ENCODE data around the gene NR2F2.

NR2F2 gene

DNA sequence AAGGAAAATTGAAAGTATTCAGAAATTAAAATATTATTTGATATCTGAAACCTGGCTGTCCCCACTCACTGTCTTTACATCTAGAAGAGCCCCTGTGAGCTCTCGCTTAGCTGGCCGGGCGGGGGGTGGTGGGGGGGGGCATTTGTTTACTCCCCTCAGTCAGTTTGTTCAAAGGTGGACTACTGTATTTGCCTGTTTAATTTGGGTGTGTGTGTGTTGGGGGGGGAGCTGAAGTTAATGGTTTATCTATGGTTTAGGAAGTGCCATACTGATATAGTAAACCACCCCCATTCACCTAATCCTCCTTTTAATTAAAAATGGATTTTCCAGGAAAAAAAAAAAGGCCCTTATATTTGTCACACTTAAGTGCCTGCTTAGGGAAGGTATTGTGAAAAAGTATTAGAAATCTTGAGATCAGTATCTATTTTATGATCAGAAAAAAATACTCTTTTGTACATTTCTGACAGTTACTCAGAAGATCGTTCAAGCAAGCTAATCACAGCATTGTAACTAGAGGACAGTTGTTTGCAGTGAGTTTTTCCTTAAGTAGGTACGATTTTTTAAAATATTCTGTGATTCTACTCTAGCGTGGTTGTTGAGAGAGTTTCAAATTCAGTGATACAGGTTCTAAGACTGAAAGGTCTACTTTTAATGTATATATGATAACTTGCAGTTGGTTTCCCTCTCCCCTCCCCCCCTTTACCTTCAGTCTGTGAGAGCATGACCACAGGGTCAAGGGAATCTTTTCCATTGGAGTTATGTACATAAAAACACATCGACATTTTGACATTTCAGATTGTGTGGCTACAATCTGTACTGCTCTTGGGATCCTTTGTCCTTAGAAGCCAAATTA is 8.5 kb downstream of the NR2F2 start:
- H3K4me1 ChIP-seq (ENCODE audit: insufficient read depth, low read length), result no peaks in the 10 kb centered on the region
- no peak overlapping the region for H3K4me3 ChIP-seq (ENCODE audit: low read depth in 1 of 2, low read length in 2 of 2)
- no peaks in the 10 kb centered on the region for H3K79me2 ChIP-seq (ENCODE audit: insufficient read depth, low read length)
- H3K36me3 ChIP-seq (ENCODE audit: insufficient read depth, low read length), result no peaks in the 10 kb centered on the region
- H3K4me2 ChIP-seq (ENCODE audit: insufficient read depth, low read length), result no peak overlapping the region
- H2AFZ ChIP-seq (ENCODE audit: low read depth, low read length), result no peak overlapping the region
- no peak overlapping the region for H3K27ac ChIP-seq (ENCODE audit: low read length)
- TF ChIP-seq, protein P1, sequence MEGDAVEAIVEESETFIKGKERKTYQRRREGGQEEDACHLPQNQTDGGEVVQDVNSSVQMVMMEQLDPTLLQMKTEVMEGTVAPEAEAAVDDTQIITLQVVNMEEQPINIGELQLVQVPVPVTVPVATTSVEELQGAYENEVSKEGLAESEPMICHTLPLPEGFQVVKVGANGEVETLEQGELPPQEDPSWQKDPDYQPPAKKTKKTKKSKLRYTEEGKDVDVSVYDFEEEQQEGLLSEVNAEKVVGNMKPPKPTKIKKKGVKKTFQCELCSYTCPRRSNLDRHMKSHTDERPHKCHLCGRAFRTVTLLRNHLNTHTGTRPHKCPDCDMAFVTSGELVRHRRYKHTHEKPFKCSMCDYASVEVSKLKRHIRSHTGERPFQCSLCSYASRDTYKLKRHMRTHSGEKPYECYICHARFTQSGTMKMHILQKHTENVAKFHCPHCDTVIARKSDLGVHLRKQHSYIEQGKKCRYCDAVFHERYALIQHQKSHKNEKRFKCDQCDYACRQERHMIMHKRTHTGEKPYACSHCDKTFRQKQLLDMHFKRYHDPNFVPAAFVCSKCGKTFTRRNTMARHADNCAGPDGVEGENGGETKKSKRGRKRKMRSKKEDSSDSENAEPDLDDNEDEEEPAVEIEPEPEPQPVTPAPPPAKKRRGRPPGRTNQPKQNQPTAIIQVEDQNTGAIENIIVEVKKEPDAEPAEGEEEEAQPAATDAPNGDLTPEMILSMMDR (IDR thresholded peaks at IDR 0.05; ENCODE audit: borderline replicate concordance, extremely low read depth, low read length, poor library complexity, severe bottlenecking), result no peak
- no peak for TF ChIP-seq EZH2 (IDR thresholded peaks at IDR 0.05; ENCODE audit: borderline replicate concordance, low read depth, low read length, severe bottlenecking)
- no peaks in the 10 kb centered on the region for H4K20me1 ChIP-seq (ENCODE audit: insufficient read depth, low read length)
- H3K9ac ChIP-seq (ENCODE audit: low read depth, low read length), result no peak overlapping the region
- DNase-seq, result no peak
- H3K9me3 ChIP-seq (ENCODE audit: insufficient read depth, low read length, severe bottlenecking), result no peaks in the 10 kb centered on the region
- H3K27me3 ChIP-seq (ENCODE audit: insufficient read depth, low read length, poor library complexity), result peaks cover 7% of the 10 kb centered on the region
- ATAC-seq (ENCODE audit: insufficient read depth, low read depth), result no peak

DNA sequence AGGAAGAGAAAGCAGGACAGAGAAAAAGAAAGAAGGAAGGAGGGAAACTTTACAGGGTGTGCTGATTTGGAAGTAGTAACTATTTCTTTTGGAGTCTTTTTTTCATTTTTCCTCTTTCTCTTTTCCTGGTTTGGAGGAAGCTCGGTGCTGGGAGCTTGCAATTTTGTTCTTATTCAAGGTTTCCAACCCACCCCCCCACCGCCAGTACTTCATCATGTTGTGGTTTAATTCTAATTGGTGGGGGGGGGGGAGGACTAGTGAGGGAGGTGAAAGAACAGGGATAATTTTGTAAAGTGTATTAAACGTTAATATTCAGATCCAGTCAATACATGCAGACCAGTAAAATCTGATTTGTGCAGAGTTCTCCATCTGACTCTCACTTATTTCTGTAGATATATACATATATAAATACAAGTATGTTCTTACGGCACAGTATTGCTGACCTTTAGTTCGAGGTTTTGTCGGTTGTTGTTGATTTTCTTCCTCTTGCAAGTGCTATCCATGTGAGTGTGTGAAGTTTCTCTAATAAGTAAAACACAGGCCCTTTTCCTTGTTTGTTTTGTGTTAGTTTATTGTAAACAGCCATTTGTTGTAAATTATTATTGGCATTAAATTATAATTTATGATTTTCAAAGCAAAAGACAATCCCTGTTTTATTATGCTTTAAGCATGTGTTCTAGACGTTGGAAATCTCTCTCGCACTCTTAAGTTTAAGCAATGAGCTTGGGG is 9.3 kb downstream of the NR2F2 start:
- no peak overlapping the region for H3K4me3 ChIP-seq (ENCODE audit: low read depth in 1 of 2, low read length in 2 of 2)
- H3K79me2 ChIP-seq (ENCODE audit: insufficient read depth, low read length), result no peaks in the 10 kb centered on the region
- H3K9ac ChIP-seq (ENCODE audit: low read depth, low read length), result no peak overlapping the region
- no peak overlapping the region for H3K4me2 ChIP-seq (ENCODE audit: insufficient read depth, low read length)
- no peaks in the 10 kb centered on the region for H3K4me1 ChIP-seq (ENCODE audit: insufficient read depth, low read length)
- no peak for DNase-seq
- no peaks in the 10 kb centered on the region for H3K9me3 ChIP-seq (ENCODE audit: insufficient read depth, low read length, severe bottlenecking)
- peaks cover 7% of the 10 kb centered on the region for H3K27me3 ChIP-seq (ENCODE audit: insufficient read depth, low read length, poor library complexity)
- no peak overlapping the region for H2AFZ ChIP-seq (ENCODE audit: low read depth, low read length)
- no peak overlapping the region for H3K27ac ChIP-seq (ENCODE audit: low read length)
- TF ChIP-seq, protein P1 (IDR thresholded peaks at IDR 0.05; ENCODE audit: borderline replicate concordance, extremely low read depth, low read length, poor library complexity, severe bottlenecking), result no peak
- no peak for TF ChIP-seq EZH2 (IDR thresholded peaks at IDR 0.05; ENCODE audit: borderline replicate concordance, low read depth, low read length, severe bottlenecking)
- no peaks in the 10 kb centered on the region for H3K36me3 ChIP-seq (ENCODE audit: insufficient read depth, low read length)
- H4K20me1 ChIP-seq (ENCODE audit: insufficient read depth, low read length), result no peaks in the 10 kb centered on the region
- ATAC-seq (ENCODE audit: insufficient read depth, low read depth), result no peak

DNA sequence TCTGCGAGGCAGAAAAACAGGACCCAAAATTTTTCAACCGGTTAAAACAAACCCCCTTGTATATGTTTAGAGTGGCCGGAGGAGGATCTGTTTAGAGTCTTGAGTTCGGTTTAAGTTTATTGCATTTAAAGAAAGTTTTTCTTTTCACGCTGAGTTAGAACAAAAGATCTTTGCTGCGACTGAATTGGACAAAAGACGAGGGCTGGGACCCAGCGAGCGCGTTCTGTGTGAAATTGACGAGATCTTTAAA is 9.8 kb downstream of the NR2F2 start:
- Histone ChIP-seq H3K36me3 (ENCODE audit: insufficient read depth, low read length) (no peaks in the 10 kb centered on the region), H3K4me3 (ENCODE audit: low read depth in 1 of 2, low read length in 2 of 2) (no peak overlapping the region), H3K4me2 (ENCODE audit: insufficient read depth, low read length) (no peak overlapping the region), H3K27ac (ENCODE audit: low read length) (no peak overlapping the region), H2AFZ (ENCODE audit: low read depth, low read length) (no peak overlapping the region), H4K20me1 (ENCODE audit: insufficient read depth, low read length) (no peaks in the 10 kb centered on the region), H3K27me3 (ENCODE audit: insufficient read depth, low read length, poor library complexity) (peaks cover 7% of the 10 kb centered on the region), H3K9me3 (ENCODE audit: insufficient read depth, low read length, severe bottlenecking) (no peaks in the 10 kb centered on the region), H3K79me2 (ENCODE audit: insufficient read depth, low read length) (no peaks in the 10 kb centered on the region), H3K4me1 (ENCODE audit: insufficient read depth, low read length) (no peaks in the 10 kb centered on the region), H3K9ac (ENCODE audit: low read depth, low read length) (no peak overlapping the region)
- TF ChIP-seq EZH2 (IDR thresholded peaks at IDR 0.05; ENCODE audit: borderline replicate concordance, low read depth, low read length, severe bottlenecking), result no peak
- no peak for ATAC-seq (ENCODE audit: insufficient read depth, low read depth)
- no peak for DNase-seq

Data from DND-41 (cell line).